RWPE2 (cell line): ENCODE results near the gene MS4A10.

Experiments
- ATAC-seq: fragments of 200-7000 bp; cut with Tn5 transposase; 3 replicates; pipeline ENCODE4 v1.9.1; 2021; ENCODE audit warnings: low read depth
- DNase-seq: peaks from one replicate; pipeline ENCODE4 v3.0.0-alpha.2; 2020; ENCODE audit warnings: low spot score
- H3K27ac ChIP-seq: fragments of 450-650 bp; 2 replicates; pipeline ENCODE4 v1.5.1; 2017; ENCODE audit warnings: mild to moderate bottlenecking; ENCODE audit not compliant: poor library complexity, severe bottlenecking
- H3K27me3 ChIP-seq: fragments of 250-450 bp; sonication (Bioruptor Pico); 2 replicates; pipeline ENCODE4 v1.5.1; 2021; ENCODE audit warnings: mild to moderate bottlenecking, moderate library complexity; ENCODE audit not compliant: insufficient read depth, poor library complexity, severe bottlenecking
- H3K36me3 ChIP-seq: fragments of 250-450 bp; sonication (Bioruptor Pico); 2 replicates; pipeline ENCODE4 v1.5.1; 2020; ENCODE audit warnings: low read depth, mild to moderate bottlenecking, moderate library complexity
- H3K4me1 ChIP-seq: fragments of 250-450 bp; sonication (Bioruptor Pico); 2 replicates; pipeline ENCODE4 v1.5.1; 2021; ENCODE audit warnings: mild to moderate bottlenecking, moderate library complexity; ENCODE audit not compliant: insufficient read depth, poor library complexity, severe bottlenecking
- H3K4me3 ChIP-seq: fragments of 250-450 bp; sonication (Bioruptor Pico); 2 replicates; pipeline ENCODE4 v1.5.1; 2021; ENCODE audit warnings: mild to moderate bottlenecking, moderate library complexity; ENCODE audit not compliant: severe bottlenecking
- H3K9me3 ChIP-seq: fragments of 250-450 bp; sonication (Bioruptor Pico); 2 replicates; pipeline ENCODE4 v1.5.1; 2021; ENCODE audit warnings: mild to moderate bottlenecking, moderate library complexity; ENCODE audit not compliant: severe bottlenecking
- TF ChIP-seq, protein P1 (sequence below): fragments of 450-650 bp; IDR thresholded peaks from one replicate; pipeline ENCODE4 v1.5.1; 2017; ENCODE audit warnings: mild to moderate bottlenecking, moderate library complexity; ENCODE audit not compliant: poor library complexity, severe bottlenecking

MS4A10 gene

GRCh38 chr11:60830478-60831142 lies 45.5 kb downstream of the MS4A10 start:
- H3K4me1 ChIP-seq = peaks cover 4% of the 10 kb centered on the region
- H3K27me3 ChIP-seq = no peaks in the 10 kb centered on the region
- no peak overlapping the region for H3K4me3 ChIP-seq
- no peak overlapping the region for H3K27ac ChIP-seq
- H3K36me3 ChIP-seq = no peaks in the 10 kb centered on the region
- DNase-seq = no peak
- ATAC-seq = peak; percentile 78
- TF ChIP-seq, protein P1, sequence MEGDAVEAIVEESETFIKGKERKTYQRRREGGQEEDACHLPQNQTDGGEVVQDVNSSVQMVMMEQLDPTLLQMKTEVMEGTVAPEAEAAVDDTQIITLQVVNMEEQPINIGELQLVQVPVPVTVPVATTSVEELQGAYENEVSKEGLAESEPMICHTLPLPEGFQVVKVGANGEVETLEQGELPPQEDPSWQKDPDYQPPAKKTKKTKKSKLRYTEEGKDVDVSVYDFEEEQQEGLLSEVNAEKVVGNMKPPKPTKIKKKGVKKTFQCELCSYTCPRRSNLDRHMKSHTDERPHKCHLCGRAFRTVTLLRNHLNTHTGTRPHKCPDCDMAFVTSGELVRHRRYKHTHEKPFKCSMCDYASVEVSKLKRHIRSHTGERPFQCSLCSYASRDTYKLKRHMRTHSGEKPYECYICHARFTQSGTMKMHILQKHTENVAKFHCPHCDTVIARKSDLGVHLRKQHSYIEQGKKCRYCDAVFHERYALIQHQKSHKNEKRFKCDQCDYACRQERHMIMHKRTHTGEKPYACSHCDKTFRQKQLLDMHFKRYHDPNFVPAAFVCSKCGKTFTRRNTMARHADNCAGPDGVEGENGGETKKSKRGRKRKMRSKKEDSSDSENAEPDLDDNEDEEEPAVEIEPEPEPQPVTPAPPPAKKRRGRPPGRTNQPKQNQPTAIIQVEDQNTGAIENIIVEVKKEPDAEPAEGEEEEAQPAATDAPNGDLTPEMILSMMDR = no peak
- no peaks in the 10 kb centered on the region for H3K9me3 ChIP-seq

GRCh38 chr11:60831143-60831500 lies 46.0 kb downstream of the MS4A10 start:
- Histone ChIP-seq H3K36me3 (no peaks in the 10 kb centered on the region), H3K27me3 (no peaks in the 10 kb centered on the region), H3K9me3 (no peaks in the 10 kb centered on the region), H3K4me1 (peaks cover 4% of the 10 kb centered on the region), H3K27ac (no peak overlapping the region), H3K4me3 (no peak overlapping the region)
- ATAC-seq (peak; percentile 86), DNase-seq (no peak)
- TF ChIP-seq, protein P1 = peak; percentile 94

GRCh38 chr11:60831501-60832079 lies 46.5 kb downstream of the MS4A10 start:
- DNase-seq (no peak), ATAC-seq (peak; percentile 28; the same call in 2 of the 3 replicates)
- no peaks in the 10 kb centered on the region for H3K27me3 ChIP-seq
- no peak overlapping the region for H3K4me3 ChIP-seq
- H3K36me3 ChIP-seq = no peaks in the 10 kb centered on the region
- peaks cover 4% of the 10 kb centered on the region for H3K4me1 ChIP-seq
- H3K27ac ChIP-seq = no peak overlapping the region
- TF ChIP-seq, protein P1 = no peak
- H3K9me3 ChIP-seq = no peaks in the 10 kb centered on the region

GRCh38 chr11:60834742-60835533 lies 49.8 kb downstream of the MS4A10 start:
- DNase-seq = no peak
- Histone ChIP-seq H3K9me3 (no peaks in the 10 kb centered on the region), H3K27me3 (no peaks in the 10 kb centered on the region), H3K27ac (peak overlapping the region; percentile 15), H3K4me1 (peaks cover 4% of the 10 kb centered on the region), H3K4me3 (no peak overlapping the region), H3K36me3 (no peaks in the 10 kb centered on the region)
- no peak for ATAC-seq
- TF ChIP-seq, protein P1 = no peak
